ENCODE results near the gene OR9Q1. TPM values are rescaled to one million over a fixed set of nuclear protein-coding genes. Genes with fewer than 3 reads are reported as not detected.

OR9Q1 gene
- total RNA-seq, 5 donors from 2014 or later (not counting 1 experiment from before 2014, with no cell fraction given), result not detected

- CTCF ChIA-PET, result no interaction called here
Measured at GRCh38 chr11:58047818-58048217, 24.1 kb downstream of the OR9Q1 start.

GRCh38 chr11:58055806-58056401 lies 32.2 kb downstream of the OR9Q1 start:
- Histone ChIP-seq H3K4me3 (ENCODE audit: control insufficient read depth in 1 of 2, extremely low read depth in 1 of 2, low read length in 1 of 2) (no peak overlapping the region), H3K9me3 (no peaks in the 10 kb centered on the region), H3K4me1 (ENCODE audit: control insufficient read depth in 1 of 2, extremely low read depth in 1 of 2, insufficient read depth in 2 of 2, low read length in 2 of 2) (no peaks in the 10 kb centered on the region), H3K36me3 (ENCODE audit: control insufficient read depth in 2 of 2, extremely low read depth in 1 of 2, insufficient read depth in 1 of 2, low read length in 1 of 2) (no peaks in the 10 kb centered on the region), H3K27me3 (replicated peaks in 1 of 2; ENCODE audit: control insufficient read depth in 2 of 2, extremely low read depth in 1 of 2, insufficient read depth in 2 of 2, low read length in 1 of 2) (peaks cover 0 to 7% of the 10 kb centered on the region in 2 experiments), H3K27ac (ENCODE audit: low read length) (no peak overlapping the region)
- CTCF ChIA-PET, result no interaction called here
- H3K4me3 Mint-ChIP-seq, result no peak overlapping the region
- H3K4me1 Mint-ChIP-seq, result no peaks in the 10 kb centered on the region
- no peaks in the 10 kb centered on the region for H3K36me3 Mint-ChIP-seq
- H3K9me3 Mint-ChIP-seq, result peaks cover 2 to 7% (median 4%) of the 10 kb centered on the region in 3 donors
- DNase-seq (no peak), ATAC-seq (replicated peaks in 1 of 4) (no peak)
- peaks cover 3 to 7% of the 10 kb centered on the region in 2 donors for H3K27me3 Mint-ChIP-seq
- POLR2A ChIA-PET, result no interaction called here
- WGBS (ENCODE audit: insufficient coverage), result no CpG with 5 or more reads among the region's 1 CpG
- no peak overlapping the region for H3K27ac Mint-ChIP-seq

More at GRCh38 chr11:58047818-58048217, 24.1 kb downstream of the OR9Q1 start:
- no peaks in the 10 kb centered on the region for H3K36me3 Mint-ChIP-seq
- H3K27ac ChIP-seq (ENCODE audit: low read length), result no peak overlapping the region
- no peak overlapping the region for H3K4me3 ChIP-seq (ENCODE audit: control insufficient read depth in 1 of 2, extremely low read depth in 1 of 2, low read length in 1 of 2)
- H3K9me3 ChIP-seq, result no peaks in the 10 kb centered on the region
- no peak for ATAC-seq (replicated peaks in 1 of 4)
- H3K4me1 ChIP-seq (ENCODE audit: control insufficient read depth in 1 of 2, extremely low read depth in 1 of 2, insufficient read depth in 2 of 2, low read length in 2 of 2), result no peaks in the 10 kb centered on the region
- H3K36me3 ChIP-seq (ENCODE audit: control insufficient read depth in 2 of 2, extremely low read depth in 1 of 2, insufficient read depth in 1 of 2, low read length in 1 of 2), result no peaks in the 10 kb centered on the region
- peaks cover 0 to 7% of the 10 kb centered on the region in 2 experiments for H3K27me3 ChIP-seq (replicated peaks in 1 of 2; ENCODE audit: control insufficient read depth in 2 of 2, extremely low read depth in 1 of 2, insufficient read depth in 2 of 2, low read length in 1 of 2)
- POLR2A ChIA-PET, result no interaction called here
- DNase-seq, result no peak
- 100% methylated on average over 1 of the region's 3 CpGs for WGBS (ENCODE audit: insufficient coverage)
- H3K27ac Mint-ChIP-seq, result no peak overlapping the region
- H3K27me3 Mint-ChIP-seq, result peaks cover 10 to 31% of the 10 kb centered on the region in 2 donors
- no peak overlapping the region for H3K4me3 Mint-ChIP-seq
- H3K9me3 Mint-ChIP-seq, result peaks cover 0 to 5% (median 4%) of the 10 kb centered on the region in 3 donors
- H3K4me1 Mint-ChIP-seq, result no peaks in the 10 kb centered on the region

- H3K36me3 ChIP-seq (ENCODE audit: control insufficient read depth in 2 of 2, extremely low read depth in 1 of 2, insufficient read depth in 1 of 2, low read length in 1 of 2), result no peaks in the 10 kb centered on the region
- no peak overlapping the region for H3K27ac Mint-ChIP-seq
- peaks cover 2 to 7% (median 4%) of the 10 kb centered on the region in 3 donors for H3K9me3 Mint-ChIP-seq
- no peaks in the 10 kb centered on the region for H3K4me1 Mint-ChIP-seq
- no peak overlapping the region for H3K4me3 Mint-ChIP-seq
- no peaks in the 10 kb centered on the region for H3K4me1 ChIP-seq (ENCODE audit: control insufficient read depth in 1 of 2, extremely low read depth in 1 of 2, insufficient read depth in 2 of 2, low read length in 2 of 2)
- peaks cover 5 to 7% of the 10 kb centered on the region in 2 donors for H3K27me3 Mint-ChIP-seq
- no peak overlapping the region for H3K4me3 ChIP-seq (ENCODE audit: control insufficient read depth in 1 of 2, extremely low read depth in 1 of 2, low read length in 1 of 2)
- WGBS (ENCODE audit: insufficient coverage), result 67% methylated on average over 1 of the region's 3 CpGs
- H3K9me3 ChIP-seq, result no peaks in the 10 kb centered on the region
- CTCF ChIA-PET, result no interaction called here
- H3K27ac ChIP-seq (ENCODE audit: low read length), result no peak overlapping the region
- H3K36me3 Mint-ChIP-seq, result no peaks in the 10 kb centered on the region
- POLR2A ChIA-PET, result no interaction called here
- DNase-seq (no peak), ATAC-seq (replicated peaks in 1 of 4) (no peak)
- H3K27me3 ChIP-seq (replicated peaks in 1 of 2; ENCODE audit: control insufficient read depth in 2 of 2, extremely low read depth in 1 of 2, insufficient read depth in 2 of 2, low read length in 1 of 2), result peaks cover 0 to 7% of the 10 kb centered on the region in 2 experiments
Measured at GRCh38 chr11:58057481-58057880, 33.8 kb downstream of the OR9Q1 start.

GRCh38 chr11:58058276-58059006 lies 34.8 kb downstream of the OR9Q1 start:
- H3K4me1 ChIP-seq (ENCODE audit: control insufficient read depth in 1 of 2, extremely low read depth in 1 of 2, insufficient read depth in 2 of 2, low read length in 2 of 2), result no peaks in the 10 kb centered on the region
- no peak overlapping the region for H3K27ac Mint-ChIP-seq
- DNase-seq (no peak), ATAC-seq (replicated peaks in 1 of 4) (no peak)
- H3K9me3 Mint-ChIP-seq, result peaks cover 2 to 7% (median 4%) of the 10 kb centered on the region in 3 donors
- ChIA-PET POLR2A (no interaction called here), CTCF (no interaction called here)
- H3K36me3 ChIP-seq (ENCODE audit: control insufficient read depth in 2 of 2, extremely low read depth in 1 of 2, insufficient read depth in 1 of 2, low read length in 1 of 2), result no peaks in the 10 kb centered on the region
- WGBS (ENCODE audit: insufficient coverage), result 70% methylated on average over 8 of the region's 13 CpGs
- peaks cover 5 to 7% of the 10 kb centered on the region in 2 donors for H3K27me3 Mint-ChIP-seq
- H3K4me3 Mint-ChIP-seq, result no peak overlapping the region
- no peaks in the 10 kb centered on the region for H3K4me1 Mint-ChIP-seq
- no peaks in the 10 kb centered on the region for H3K36me3 Mint-ChIP-seq
- peaks cover 0 to 7% of the 10 kb centered on the region in 2 experiments for H3K27me3 ChIP-seq (replicated peaks in 1 of 2; ENCODE audit: control insufficient read depth in 2 of 2, extremely low read depth in 1 of 2, insufficient read depth in 2 of 2, low read length in 1 of 2)
- no peak overlapping the region for H3K27ac ChIP-seq (ENCODE audit: low read length)
- no peak overlapping the region for H3K4me3 ChIP-seq (ENCODE audit: control insufficient read depth in 1 of 2, extremely low read depth in 1 of 2, low read length in 1 of 2)
- no peaks in the 10 kb centered on the region for H3K9me3 ChIP-seq

- peaks cover 2 to 7% (median 4%) of the 10 kb centered on the region in 3 donors for H3K9me3 Mint-ChIP-seq
- no peaks in the 10 kb centered on the region for H3K4me1 Mint-ChIP-seq
- no peaks in the 10 kb centered on the region for H3K9me3 ChIP-seq
- WGBS (ENCODE audit: insufficient coverage), result 60% methylated on average over 1 of the region's 4 CpGs
- peaks cover 5 to 7% of the 10 kb centered on the region in 2 donors for H3K27me3 Mint-ChIP-seq
- no peak for ATAC-seq (replicated peaks in 1 of 4)
- no peak overlapping the region for H3K4me3 Mint-ChIP-seq
- no peaks in the 10 kb centered on the region for H3K36me3 ChIP-seq (ENCODE audit: control insufficient read depth in 2 of 2, extremely low read depth in 1 of 2, insufficient read depth in 1 of 2, low read length in 1 of 2)
- H3K27ac ChIP-seq (ENCODE audit: low read length), result no peak overlapping the region
- POLR2A ChIA-PET, result no interaction called here
- H3K36me3 Mint-ChIP-seq, result no peaks in the 10 kb centered on the region
- peaks cover 0 to 7% of the 10 kb centered on the region in 2 experiments for H3K27me3 ChIP-seq (replicated peaks in 1 of 2; ENCODE audit: control insufficient read depth in 2 of 2, extremely low read depth in 1 of 2, insufficient read depth in 2 of 2, low read length in 1 of 2)
- no peaks in the 10 kb centered on the region for H3K4me1 ChIP-seq (ENCODE audit: control insufficient read depth in 1 of 2, extremely low read depth in 1 of 2, insufficient read depth in 2 of 2, low read length in 2 of 2)
- CTCF ChIA-PET, result no interaction called here
- DNase-seq, result no peak
- H3K4me3 ChIP-seq (ENCODE audit: control insufficient read depth in 1 of 2, extremely low read depth in 1 of 2, low read length in 1 of 2), result no peak overlapping the region
- no peak overlapping the region for H3K27ac Mint-ChIP-seq
Measured at GRCh38 chr11:58059007-58059350, 35.3 kb downstream of the OR9Q1 start.

GRCh38 chr11:58060535-58060934 lies 36.9 kb downstream of the OR9Q1 start:
- WGBS (ENCODE audit: insufficient coverage), result 88% methylated on average over 3 of the region's 3 CpGs
- H3K4me1 ChIP-seq (ENCODE audit: control insufficient read depth in 1 of 2, extremely low read depth in 1 of 2, insufficient read depth in 2 of 2, low read length in 2 of 2), result no peaks in the 10 kb centered on the region
- no peaks in the 10 kb centered on the region for H3K36me3 ChIP-seq (ENCODE audit: control insufficient read depth in 2 of 2, extremely low read depth in 1 of 2, insufficient read depth in 1 of 2, low read length in 1 of 2)
- DNase-seq (no peak), ATAC-seq (replicated peaks in 1 of 4) (no peak)
- H3K27ac ChIP-seq (ENCODE audit: low read length), result no peak overlapping the region
- H3K9me3 Mint-ChIP-seq, result peaks cover 0 to 7% (median 0%) of the 10 kb centered on the region in 3 donors
- H3K4me1 Mint-ChIP-seq, result no peaks in the 10 kb centered on the region
- H3K27ac Mint-ChIP-seq, result no peak overlapping the region
- H3K27me3 ChIP-seq (replicated peaks in 1 of 2; ENCODE audit: control insufficient read depth in 2 of 2, extremely low read depth in 1 of 2, insufficient read depth in 2 of 2, low read length in 1 of 2), result peaks cover 0 to 10% of the 10 kb centered on the region in 2 experiments
- ChIA-PET POLR2A (no interaction called here), CTCF (no interaction called here)
- no peak overlapping the region for H3K4me3 ChIP-seq (ENCODE audit: control insufficient read depth in 1 of 2, extremely low read depth in 1 of 2, low read length in 1 of 2)
- no peaks in the 10 kb centered on the region for H3K36me3 Mint-ChIP-seq
- no peaks in the 10 kb centered on the region for H3K9me3 ChIP-seq
- no peak overlapping the region for H3K4me3 Mint-ChIP-seq
- H3K27me3 Mint-ChIP-seq, result peaks cover 5 to 7% of the 10 kb centered on the region in 2 donors
